Measurements from ENCODE around the gene OR10J1. TPM values are rescaled to one million over a fixed set of nuclear protein-coding genes. Genes with fewer than 3 reads are reported as not detected.

OR10J1 gene
- total RNA-seq, 1 experiment from 2014 or later, result not detected

DNA sequence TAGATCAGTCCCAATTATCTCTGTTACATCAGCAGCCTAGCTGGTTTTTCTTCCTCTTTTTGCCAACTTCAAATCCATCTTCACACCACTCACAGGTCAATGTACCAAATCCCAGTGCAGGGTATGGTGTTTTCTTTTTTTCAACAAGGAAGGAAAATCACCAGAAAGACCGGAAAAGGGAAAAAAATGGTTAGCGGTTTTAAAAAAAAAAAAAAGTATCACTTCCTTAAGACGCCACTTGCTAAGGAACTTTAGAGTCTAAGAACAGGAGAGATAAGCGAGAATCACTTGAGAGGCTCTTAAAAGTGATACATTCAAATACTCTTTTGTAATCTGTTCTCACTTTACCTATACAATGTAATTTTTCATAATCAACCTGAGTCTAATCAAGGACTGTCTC lies 3.1 kb upstream of the OR10J1 start:
- intact Hi-C loops (cut with micrococcal nuclease; ENCODE audit: unreplicated experiment), result no loop called here
- CTCF ChIA-PET, result no interaction called here
- H3K27me3 Mint-ChIP-seq (ENCODE audit: unreplicated experiment), result no peaks in the 10 kb centered on the region
- no peak for DNase-seq
- H3K4me1 Mint-ChIP-seq (ENCODE audit: low read depth, unreplicated experiment), result no peaks in the 10 kb centered on the region
- H3K36me3 Mint-ChIP-seq (ENCODE audit: insufficient read depth, unreplicated experiment), result no peaks in the 10 kb centered on the region
- TF ChIP-seq, protein P1, sequence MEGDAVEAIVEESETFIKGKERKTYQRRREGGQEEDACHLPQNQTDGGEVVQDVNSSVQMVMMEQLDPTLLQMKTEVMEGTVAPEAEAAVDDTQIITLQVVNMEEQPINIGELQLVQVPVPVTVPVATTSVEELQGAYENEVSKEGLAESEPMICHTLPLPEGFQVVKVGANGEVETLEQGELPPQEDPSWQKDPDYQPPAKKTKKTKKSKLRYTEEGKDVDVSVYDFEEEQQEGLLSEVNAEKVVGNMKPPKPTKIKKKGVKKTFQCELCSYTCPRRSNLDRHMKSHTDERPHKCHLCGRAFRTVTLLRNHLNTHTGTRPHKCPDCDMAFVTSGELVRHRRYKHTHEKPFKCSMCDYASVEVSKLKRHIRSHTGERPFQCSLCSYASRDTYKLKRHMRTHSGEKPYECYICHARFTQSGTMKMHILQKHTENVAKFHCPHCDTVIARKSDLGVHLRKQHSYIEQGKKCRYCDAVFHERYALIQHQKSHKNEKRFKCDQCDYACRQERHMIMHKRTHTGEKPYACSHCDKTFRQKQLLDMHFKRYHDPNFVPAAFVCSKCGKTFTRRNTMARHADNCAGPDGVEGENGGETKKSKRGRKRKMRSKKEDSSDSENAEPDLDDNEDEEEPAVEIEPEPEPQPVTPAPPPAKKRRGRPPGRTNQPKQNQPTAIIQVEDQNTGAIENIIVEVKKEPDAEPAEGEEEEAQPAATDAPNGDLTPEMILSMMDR (IDR thresholded peaks at IDR 0.05; ENCODE audit: unreplicated experiment), result no peak
- H3K9me3 Mint-ChIP-seq (ENCODE audit: low read depth, unreplicated experiment), result peaks cover 3% of the 10 kb centered on the region
- no TSS peak for BruUV-seq (replicated peaks)
- no peak overlapping the region for H3K27ac Mint-ChIP-seq (ENCODE audit: unreplicated experiment)
- no peak overlapping the region for H3K4me3 Mint-ChIP-seq (ENCODE audit: low read depth, unreplicated experiment)

DNA sequence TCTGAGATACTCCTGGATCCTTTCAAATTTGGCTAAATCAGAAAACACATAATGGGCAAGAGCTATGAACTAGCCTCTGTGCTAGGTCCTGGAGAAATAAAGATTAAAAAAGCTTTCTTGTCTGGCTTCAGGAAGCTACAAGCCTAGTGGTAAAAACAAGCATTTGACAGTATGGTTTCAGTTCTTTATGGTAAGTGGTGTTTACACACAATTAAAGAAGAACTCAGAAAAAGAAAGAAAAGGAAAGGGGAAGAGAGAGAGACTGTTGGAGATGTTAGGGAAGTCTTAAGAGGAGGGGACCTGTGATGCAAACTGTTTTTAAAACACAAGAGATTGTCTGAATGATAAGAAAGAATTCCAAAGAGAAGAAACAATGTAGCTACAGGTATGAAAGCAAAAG lies 1.8 kb downstream of the OR10J1 start:
- intact Hi-C loops (cut with micrococcal nuclease; ENCODE audit: unreplicated experiment), result no loop called here
- H3K4me3 Mint-ChIP-seq (ENCODE audit: low read depth, unreplicated experiment), result no peak overlapping the region
- TF ChIP-seq, protein P1 (IDR thresholded peaks at IDR 0.05; ENCODE audit: unreplicated experiment), result no peak
- DNase-seq, result no peak
- no peaks in the 10 kb centered on the region for H3K36me3 Mint-ChIP-seq (ENCODE audit: insufficient read depth, unreplicated experiment)
- no peaks in the 10 kb centered on the region for H3K4me1 Mint-ChIP-seq (ENCODE audit: low read depth, unreplicated experiment)
- BruUV-seq (replicated peaks), result no TSS peak
- CTCF ChIA-PET, result no interaction called here
- peaks cover 5% of the 10 kb centered on the region for H3K9me3 Mint-ChIP-seq (ENCODE audit: low read depth, unreplicated experiment)
- no peaks in the 10 kb centered on the region for H3K27me3 Mint-ChIP-seq (ENCODE audit: unreplicated experiment)
- H3K27ac Mint-ChIP-seq (ENCODE audit: unreplicated experiment), result no peak overlapping the region

DNA sequence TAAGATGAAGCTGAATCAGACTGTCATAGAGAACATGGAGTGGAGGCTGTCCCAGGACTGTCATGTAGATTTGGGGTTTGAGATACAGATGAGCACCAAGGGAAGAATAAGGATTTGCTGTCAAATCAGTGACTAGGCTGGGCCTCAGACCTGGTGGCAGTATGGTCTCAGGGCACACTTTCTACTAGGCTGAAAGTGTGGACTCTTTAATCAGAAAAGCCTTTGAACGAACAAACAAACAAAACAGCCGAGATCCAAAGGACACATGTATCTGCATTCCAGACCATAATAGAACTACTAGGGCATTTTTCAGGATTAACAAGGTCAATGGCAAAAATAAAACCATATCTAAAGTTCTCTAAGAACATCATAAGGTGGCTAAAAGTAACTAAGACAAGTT lies 2.9 kb downstream of the OR10J1 start:
- Mint-ChIP-seq H3K4me1 (ENCODE audit: low read depth, unreplicated experiment) (no peaks in the 10 kb centered on the region), H3K36me3 (ENCODE audit: insufficient read depth, unreplicated experiment) (no peaks in the 10 kb centered on the region), H3K27ac (ENCODE audit: unreplicated experiment) (no peak overlapping the region), H3K27me3 (ENCODE audit: unreplicated experiment) (no peaks in the 10 kb centered on the region), H3K4me3 (ENCODE audit: low read depth, unreplicated experiment) (no peak overlapping the region), H3K9me3 (ENCODE audit: low read depth, unreplicated experiment) (peaks cover 8% of the 10 kb centered on the region)
- intact Hi-C loops (cut with micrococcal nuclease; ENCODE audit: unreplicated experiment), result no loop called here
- CTCF ChIA-PET, result no interaction called here
- TF ChIP-seq, protein P1 (IDR thresholded peaks at IDR 0.05; ENCODE audit: unreplicated experiment), result no peak
- BruUV-seq (replicated peaks), result no TSS peak
- no peak for DNase-seq

DNA sequence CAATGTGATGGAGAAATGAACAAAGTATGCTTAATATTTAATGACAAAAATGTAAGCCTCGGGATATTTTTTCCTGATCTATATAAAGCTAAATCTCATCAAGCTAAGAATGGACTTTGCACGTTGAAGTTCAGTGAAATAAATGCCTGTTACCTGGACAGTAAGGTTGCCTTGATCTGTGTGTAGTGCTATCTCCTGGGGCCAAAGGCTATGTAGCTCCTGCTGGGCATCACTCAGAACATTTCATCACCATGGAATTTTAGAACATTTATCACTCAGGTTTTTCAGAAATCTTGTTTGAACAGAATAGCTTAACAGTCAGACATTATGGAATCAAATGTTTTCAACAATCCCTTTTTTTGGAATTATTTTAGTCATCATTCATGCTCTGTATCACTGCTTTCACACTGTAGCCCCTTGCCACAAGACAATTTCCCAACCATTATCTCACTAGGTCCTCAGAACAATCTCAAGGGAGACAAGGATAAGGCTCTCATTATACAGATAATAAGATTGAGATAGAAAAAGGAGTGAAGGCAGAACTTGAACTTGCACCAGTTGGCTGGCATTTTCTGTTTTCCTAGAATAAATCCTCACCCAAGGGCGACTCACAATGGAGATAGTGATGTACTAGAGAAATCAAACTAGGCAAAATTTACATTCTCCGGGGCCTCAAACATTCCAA lies 3.7 kb downstream of the OR10J1 start:
- H3K36me3 Mint-ChIP-seq (ENCODE audit: insufficient read depth, unreplicated experiment), result no peaks in the 10 kb centered on the region
- no TSS peak for BruUV-seq (replicated peaks)
- CTCF ChIA-PET, result no interaction called here
- intact Hi-C loops (cut with micrococcal nuclease; ENCODE audit: unreplicated experiment), result no loop called here
- H3K27ac Mint-ChIP-seq (ENCODE audit: unreplicated experiment), result no peak overlapping the region
- no peaks in the 10 kb centered on the region for H3K4me1 Mint-ChIP-seq (ENCODE audit: low read depth, unreplicated experiment)
- no peak overlapping the region for H3K4me3 Mint-ChIP-seq (ENCODE audit: low read depth, unreplicated experiment)
- TF ChIP-seq, protein P1 (IDR thresholded peaks at IDR 0.05; ENCODE audit: unreplicated experiment), result no peak
- H3K27me3 Mint-ChIP-seq (ENCODE audit: unreplicated experiment), result no peaks in the 10 kb centered on the region
- peaks cover 13% of the 10 kb centered on the region for H3K9me3 Mint-ChIP-seq (ENCODE audit: low read depth, unreplicated experiment)
- no peak for DNase-seq

Data from Calu3 (cell line).